Fibroblast of lung (primary cell): ENCODE measurements around the gene BCO1.

ENCODE experiments used
- EZH2 ChIP-seq: IDR thresholded peaks from 2 replicates; pipeline ENCODE4 v1.5.1; 2012; ENCODE audit warnings: low read length, control low read depth, mild to moderate bottlenecking; ENCODE audit errors: missing control alignments
- TF ChIP-seq, protein P1 (sequence below), 2 donors: IDR thresholded peaks in 1 of 2; conservative IDR thresholded peaks in 1 of 2; 1 replicate in 1 of 2; 2 replicates in 1 of 2; pipeline ENCODE4 v1.5.1; 2011 to 2012; ENCODE audit warnings: low read length in 2 of 2, control low read depth in 1 of 2, inconsistent platforms in 1 of 2, low read depth in 1 of 2, mild to moderate bottlenecking in 1 of 2

DNA sequence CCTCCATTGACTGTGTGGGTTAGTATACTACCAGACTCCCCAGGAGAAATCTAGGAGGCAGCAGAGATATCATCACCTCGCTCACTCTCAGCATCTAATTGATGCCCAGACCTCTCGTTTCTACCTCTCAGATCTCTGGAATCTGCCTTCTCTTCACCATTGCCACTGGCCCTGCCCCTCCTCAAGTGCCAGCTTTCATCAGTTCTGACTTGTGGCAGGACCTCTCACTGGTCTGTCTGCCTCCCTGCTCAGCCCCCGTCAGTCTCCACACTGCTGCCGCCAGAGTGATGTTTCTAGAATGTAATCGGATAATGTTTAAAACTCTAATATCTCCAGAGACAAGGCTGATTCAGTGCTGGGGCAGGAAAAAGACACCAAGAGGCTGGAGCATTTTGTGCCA, 91.5 kb downstream of the BCO1 start:
- TF ChIP-seq EZH2 = no peak
- TF ChIP-seq, protein P1, sequence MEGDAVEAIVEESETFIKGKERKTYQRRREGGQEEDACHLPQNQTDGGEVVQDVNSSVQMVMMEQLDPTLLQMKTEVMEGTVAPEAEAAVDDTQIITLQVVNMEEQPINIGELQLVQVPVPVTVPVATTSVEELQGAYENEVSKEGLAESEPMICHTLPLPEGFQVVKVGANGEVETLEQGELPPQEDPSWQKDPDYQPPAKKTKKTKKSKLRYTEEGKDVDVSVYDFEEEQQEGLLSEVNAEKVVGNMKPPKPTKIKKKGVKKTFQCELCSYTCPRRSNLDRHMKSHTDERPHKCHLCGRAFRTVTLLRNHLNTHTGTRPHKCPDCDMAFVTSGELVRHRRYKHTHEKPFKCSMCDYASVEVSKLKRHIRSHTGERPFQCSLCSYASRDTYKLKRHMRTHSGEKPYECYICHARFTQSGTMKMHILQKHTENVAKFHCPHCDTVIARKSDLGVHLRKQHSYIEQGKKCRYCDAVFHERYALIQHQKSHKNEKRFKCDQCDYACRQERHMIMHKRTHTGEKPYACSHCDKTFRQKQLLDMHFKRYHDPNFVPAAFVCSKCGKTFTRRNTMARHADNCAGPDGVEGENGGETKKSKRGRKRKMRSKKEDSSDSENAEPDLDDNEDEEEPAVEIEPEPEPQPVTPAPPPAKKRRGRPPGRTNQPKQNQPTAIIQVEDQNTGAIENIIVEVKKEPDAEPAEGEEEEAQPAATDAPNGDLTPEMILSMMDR (conservative IDR thresholded peaks at IDR 0.05 in 1 of 2, IDR thresholded peaks at IDR 0.05 in 1 of 2; ENCODE audit: low read depth in 1 of 2, low read length in 2 of 2) = no peak
